BLaER1 treated with 17β-estradiol and CSF1 and Interleukin-3, amounts not matched to agents 10 nM and 100 nM (cell line): ENCODE measurements around the gene ANKRD40.

Experiments used
- H3K27ac ChIP-seq, 11 experiments: shearing (Covaris generic); formaldehyde crosslinking; 2 replicates each; pipeline ENCODE4 v1.8.1; 2022
- H3K27me3 ChIP-seq, 11 experiments: shearing (Covaris generic); formaldehyde crosslinking; 2 replicates each; pipeline ENCODE4 v1.8.1; 2022
- H3K36me3 ChIP-seq, 11 experiments: shearing (Covaris generic); formaldehyde crosslinking; 2 replicates each; pipeline ENCODE4 v1.8.1; 2022
- H3K4me1 ChIP-seq, 10 experiments: shearing (Covaris generic); formaldehyde crosslinking; 2 replicates each; pipeline ENCODE4 v1.8.1; 2022
- H3K4me2 ChIP-seq, 11 experiments: shearing (Covaris generic); formaldehyde crosslinking; 2 replicates each; pipeline ENCODE4 v1.8.1; 2022
- H3K4me3 ChIP-seq, 10 experiments: shearing (Covaris generic); formaldehyde crosslinking; 2 replicates each; pipeline ENCODE4 v1.8.1; 2022
- H3K9ac ChIP-seq, 11 experiments: shearing (Covaris generic); formaldehyde crosslinking; 2 replicates each; pipeline ENCODE4 v1.8.1; 2022
- H3K9me3 ChIP-seq, 11 experiments: shearing (Covaris generic); formaldehyde crosslinking; replicated peaks in 1 of 11; 2 replicates each; pipeline ENCODE4 v1.8.1; 2022
- H4K20me1 ChIP-seq, 11 experiments: shearing (Covaris generic); formaldehyde crosslinking; 2 replicates each; pipeline ENCODE4 v1.8.1; 2022
- Cebpa-rat ChIP-seq, 11 experiments: shearing (Covaris generic); IDR thresholded peaks; 2 replicates each; pipeline ENCODE4 v1.8.1; 2022

The ANKRD40 gene

DNA sequence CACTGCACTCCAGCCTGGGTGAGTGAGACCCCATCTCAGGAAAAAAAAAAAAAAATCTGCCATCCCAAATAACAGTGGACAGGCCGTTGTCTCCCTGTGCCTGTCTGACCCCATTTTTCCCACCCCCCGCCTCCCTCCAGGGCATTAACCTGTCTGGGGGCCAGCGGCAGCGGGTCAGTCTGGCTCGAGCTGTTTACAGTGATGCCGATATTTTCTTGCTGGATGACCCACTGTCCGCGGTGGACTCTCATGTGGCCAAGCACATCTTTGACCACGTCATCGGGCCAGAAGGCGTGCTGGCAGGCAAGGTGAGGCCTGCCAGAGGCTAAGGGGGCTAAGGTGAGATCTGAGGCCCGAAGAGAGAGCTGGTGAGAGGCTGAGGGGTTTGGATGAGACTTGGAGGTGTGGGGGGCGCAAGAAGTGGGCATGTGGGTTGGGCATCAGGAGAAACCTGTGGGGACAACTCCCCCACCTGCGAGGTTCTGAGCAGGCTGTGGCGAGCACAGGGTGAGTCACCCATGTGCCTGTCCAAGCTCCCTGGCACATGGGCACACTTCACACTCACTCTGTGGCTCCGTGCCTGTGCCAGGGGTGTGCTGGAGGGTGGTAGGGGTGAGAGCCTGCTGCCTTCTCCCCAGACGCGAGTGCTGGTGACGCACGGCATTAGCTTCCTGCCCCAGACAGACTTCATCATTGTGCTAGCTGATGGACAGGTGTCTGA lies 34.7 kb downstream of the ANKRD40 start:
- Histone ChIP-seq H3K4me3 (no peak overlapping the region), H3K4me2 (no peak overlapping the region), H3K27me3 (no peaks in the 10 kb centered on the region), H3K36me3 (no peaks in the 10 kb centered on the region), H4K20me1 (no peaks in the 10 kb centered on the region), H3K9ac (no peak overlapping the region), H3K4me1 (peaks cover 0 to 31% (median 14%) of the 10 kb centered on the region in 10 experiments; a peak in 12 of 20 replicates), H3K9me3 (no peaks in the 10 kb centered on the region), H3K27ac (no peak overlapping the region)
- no peak for TF ChIP-seq Cebpa-rat (IDR thresholded peaks at IDR 0.05)

DNA sequence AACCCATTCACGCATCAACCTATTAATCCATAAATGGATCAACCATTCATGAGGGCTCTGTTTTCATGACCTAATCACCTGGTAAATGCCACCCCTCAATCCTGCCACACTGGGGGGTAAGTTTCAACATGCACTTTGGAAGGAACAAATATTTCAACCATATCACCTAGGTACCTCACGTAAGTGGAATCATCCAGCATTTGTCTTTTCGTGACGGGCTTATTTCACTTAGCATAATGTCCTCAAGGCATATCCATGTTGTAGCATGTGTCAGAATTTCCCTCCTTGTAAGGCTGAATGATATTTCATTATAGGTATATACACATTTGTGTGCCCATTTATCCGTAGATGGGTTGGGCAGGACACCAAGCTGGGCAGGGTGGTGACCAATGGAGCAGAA lies 35.6 kb downstream of the ANKRD40 start:
- Histone ChIP-seq H3K36me3 (no peaks in the 10 kb centered on the region), H3K9ac (no peak overlapping the region), H3K27me3 (no peaks in the 10 kb centered on the region), H3K4me3 (no peak overlapping the region), H3K4me1 (peaks cover 0 to 37% (median 15%) of the 10 kb centered on the region in 10 experiments; a peak in 12 of 20 replicates), H4K20me1 (no peaks in the 10 kb centered on the region), H3K9me3 (no peaks in the 10 kb centered on the region), H3K4me2 (peak overlapping the region in 2 of 11 experiments; percentile 45 to 46; a peak in 1 of 22 replicates), H3K27ac (no peak overlapping the region)
- TF ChIP-seq Cebpa-rat (IDR thresholded peaks at IDR 0.05), result no peak

DNA sequence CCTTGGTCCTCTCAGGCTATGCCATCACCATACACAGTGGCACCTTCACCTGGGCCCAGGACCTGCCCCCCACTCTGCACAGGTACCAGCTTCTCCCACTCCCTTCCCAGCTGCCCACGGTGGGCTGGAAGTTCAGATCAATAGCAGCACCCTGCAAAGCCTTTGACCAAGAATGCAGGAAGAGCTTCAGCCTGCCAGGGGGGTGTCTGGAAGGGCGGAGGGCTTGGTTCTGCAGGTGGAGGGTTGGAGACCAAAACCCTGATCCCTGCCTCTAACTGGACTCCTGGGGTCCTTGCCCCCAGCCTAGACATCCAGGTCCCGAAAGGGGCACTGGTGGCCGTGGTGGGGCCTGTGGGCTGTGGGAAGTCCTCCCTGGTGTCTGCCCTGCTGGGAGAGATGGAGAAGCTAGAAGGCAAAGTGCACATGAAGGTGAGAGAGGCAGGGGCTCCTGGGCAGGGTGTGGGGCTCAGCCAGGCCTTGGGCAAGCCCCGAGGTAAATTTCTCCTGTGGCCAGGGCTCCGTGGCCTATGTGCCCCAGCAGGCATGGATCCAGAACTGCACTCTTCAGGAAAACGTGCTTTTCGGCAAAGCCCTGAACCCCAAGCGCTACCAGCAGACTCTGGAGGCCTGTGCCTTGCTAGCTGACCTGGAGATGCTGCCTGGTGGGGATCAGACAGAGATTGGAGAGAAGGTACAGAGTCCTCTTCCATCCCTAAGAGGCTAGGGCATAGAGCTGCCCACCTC lies 38.7 kb downstream of the ANKRD40 start:
- Histone ChIP-seq H3K27me3 (no peaks in the 10 kb centered on the region), H3K4me1 (peaks cover 0 to 39% (median 16%) of the 10 kb centered on the region in 10 experiments; a peak in 12 of 20 replicates), H3K9me3 (no peaks in the 10 kb centered on the region), H3K36me3 (no peaks in the 10 kb centered on the region), H3K4me2 (peak overlapping the region in 5 of 11 experiments; percentile 33 to 61 (median 59); a peak in 10 of 22 replicates), H3K9ac (no peak overlapping the region), H3K27ac (peak overlapping the region in 2 of 11 experiments; percentile 32 to 48; a peak in 2 of 22 replicates), H4K20me1 (no peaks in the 10 kb centered on the region), H3K4me3 (no peak overlapping the region)
- TF ChIP-seq Cebpa-rat (IDR thresholded peaks at IDR 0.05), result no peak

DNA sequence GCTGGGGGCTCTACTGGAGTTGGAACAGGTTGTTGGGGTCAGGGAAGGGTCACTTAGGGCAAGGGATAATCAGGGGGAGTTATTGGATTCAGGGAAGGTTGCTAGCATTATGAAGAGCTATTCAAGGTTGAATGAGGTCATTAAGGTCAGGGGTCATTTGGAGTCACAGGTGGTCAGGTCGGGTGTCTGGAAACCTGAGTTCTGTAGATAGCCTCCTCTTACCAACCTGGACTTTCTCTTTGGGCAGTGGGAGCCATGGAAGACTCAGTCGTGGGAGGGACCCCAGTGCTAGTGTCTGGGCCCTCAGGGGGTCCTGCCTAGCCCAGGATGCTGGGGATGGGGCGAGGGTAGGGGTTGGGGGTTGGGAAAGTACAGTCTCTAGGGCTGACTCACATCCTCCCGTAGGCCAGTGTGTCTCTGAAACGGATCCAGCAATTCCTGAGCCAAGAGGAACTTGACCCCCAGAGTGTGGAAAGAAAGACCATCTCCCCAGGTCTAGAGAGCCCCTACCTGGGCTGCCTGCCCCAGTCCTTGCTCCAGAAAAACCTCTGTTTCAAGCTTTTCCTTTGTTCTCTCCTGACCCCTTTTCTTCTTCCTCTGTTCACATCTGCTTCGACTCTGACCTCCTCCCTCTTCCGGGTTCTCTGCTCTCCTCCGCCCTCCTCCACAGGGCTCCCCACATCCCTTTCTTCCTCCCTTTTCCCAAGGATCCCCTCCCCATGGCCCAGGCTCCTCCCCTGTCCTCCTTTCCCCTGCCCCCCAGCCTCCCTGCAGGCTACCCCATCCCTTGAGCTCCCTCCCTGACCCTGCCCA lies 39.5 kb downstream of the ANKRD40 start:
- Histone ChIP-seq H3K27ac (peak overlapping the region in 2 of 11 experiments; percentile 32 to 48; a peak in 2 of 22 replicates), H3K4me2 (peak overlapping the region in 5 of 11 experiments; percentile 33 to 61 (median 59); a peak in 10 of 22 replicates), H3K9ac (no peak overlapping the region), H3K36me3 (no peaks in the 10 kb centered on the region), H4K20me1 (no peaks in the 10 kb centered on the region), H3K4me3 (no peak overlapping the region), H3K27me3 (no peaks in the 10 kb centered on the region), H3K4me1 (peaks cover 0 to 47% (median 16%) of the 10 kb centered on the region in 10 experiments; a peak in 12 of 20 replicates), H3K9me3 (no peaks in the 10 kb centered on the region)
- no peak for TF ChIP-seq Cebpa-rat (IDR thresholded peaks at IDR 0.05)

DNA sequence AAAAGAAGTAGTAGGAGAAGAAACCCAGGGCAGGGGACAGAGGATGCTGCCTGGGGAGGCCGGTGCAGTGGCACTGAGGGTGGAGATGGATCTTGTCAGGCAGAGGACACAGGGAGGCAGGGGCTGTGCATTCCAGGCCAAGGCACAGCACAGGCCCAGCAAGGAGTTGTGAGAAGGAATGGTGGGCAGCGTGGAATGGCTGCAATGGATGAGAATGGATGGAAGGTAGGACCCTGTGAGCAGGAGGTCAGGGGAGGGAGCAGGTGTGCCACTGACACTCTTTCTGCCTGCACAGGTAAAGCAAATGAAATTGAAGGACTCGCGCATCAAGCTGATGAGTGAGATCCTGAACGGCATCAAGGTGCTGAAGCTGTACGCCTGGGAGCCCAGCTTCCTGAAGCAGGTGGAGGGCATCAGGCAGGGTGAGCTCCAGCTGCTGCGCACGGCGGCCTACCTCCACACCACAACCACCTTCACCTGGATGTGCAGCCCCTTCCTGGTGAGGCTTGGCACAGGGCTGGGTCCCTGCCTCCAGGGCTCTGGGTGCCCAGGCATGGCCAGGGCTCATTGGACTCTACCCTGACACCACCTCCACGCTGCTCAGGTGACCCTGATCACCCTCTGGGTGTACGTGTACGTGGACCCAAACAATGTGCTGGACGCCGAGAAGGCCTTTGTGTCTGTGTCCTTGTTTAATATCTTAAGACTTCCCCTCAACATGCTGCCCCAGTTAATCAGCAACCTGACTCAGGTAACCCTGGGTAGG lies 40.3 kb downstream of the ANKRD40 start:
- Histone ChIP-seq H3K36me3 (no peaks in the 10 kb centered on the region), H3K27me3 (no peaks in the 10 kb centered on the region), H3K27ac (no peak overlapping the region), H3K9me3 (no peaks in the 10 kb centered on the region), H3K4me2 (peak overlapping the region in 3 of 11 experiments; percentile 33 to 61 (median 35); a peak in 2 of 22 replicates), H3K9ac (no peak overlapping the region), H3K4me3 (no peak overlapping the region), H3K4me1 (peaks cover 0 to 55% (median 19%) of the 10 kb centered on the region in 10 experiments; a peak in 13 of 20 replicates), H4K20me1 (no peaks in the 10 kb centered on the region)
- TF ChIP-seq Cebpa-rat (IDR thresholded peaks at IDR 0.05), result no peak

DNA sequence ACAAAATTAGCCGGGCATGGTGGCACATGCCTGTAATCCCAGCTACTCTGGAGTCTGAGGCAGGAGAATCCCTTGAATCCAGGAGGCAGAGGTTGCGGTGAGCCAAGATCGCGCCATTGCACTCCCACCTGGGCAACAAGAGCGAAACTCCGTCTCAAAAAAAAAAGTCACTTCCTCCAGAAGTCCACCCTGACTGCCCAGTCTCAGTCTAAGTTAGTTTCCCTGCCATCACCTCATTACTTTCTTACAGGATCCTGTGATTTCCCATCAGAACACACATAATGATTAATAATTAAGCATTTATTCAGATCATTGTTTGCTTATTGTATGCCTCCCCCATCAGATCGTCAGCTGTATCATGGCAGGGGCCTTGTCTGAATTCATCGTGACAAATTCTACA lies 41.4 kb downstream of the ANKRD40 start:
- H3K4me1 ChIP-seq, result peaks cover 0 to 59% (median 26%) of the 10 kb centered on the region in 10 experiments; a peak in 17 of 20 replicates
- no peaks in the 10 kb centered on the region for H3K27me3 ChIP-seq
- H3K27ac ChIP-seq, result no peak overlapping the region
- no peaks in the 10 kb centered on the region for H3K36me3 ChIP-seq
- H3K4me3 ChIP-seq, result no peak overlapping the region
- no peak overlapping the region for H3K9ac ChIP-seq
- no peak for TF ChIP-seq Cebpa-rat (IDR thresholded peaks at IDR 0.05)
- H3K4me2 ChIP-seq, result no peak overlapping the region
- H3K9me3 ChIP-seq, result no peaks in the 10 kb centered on the region
- no peaks in the 10 kb centered on the region for H4K20me1 ChIP-seq

DNA sequence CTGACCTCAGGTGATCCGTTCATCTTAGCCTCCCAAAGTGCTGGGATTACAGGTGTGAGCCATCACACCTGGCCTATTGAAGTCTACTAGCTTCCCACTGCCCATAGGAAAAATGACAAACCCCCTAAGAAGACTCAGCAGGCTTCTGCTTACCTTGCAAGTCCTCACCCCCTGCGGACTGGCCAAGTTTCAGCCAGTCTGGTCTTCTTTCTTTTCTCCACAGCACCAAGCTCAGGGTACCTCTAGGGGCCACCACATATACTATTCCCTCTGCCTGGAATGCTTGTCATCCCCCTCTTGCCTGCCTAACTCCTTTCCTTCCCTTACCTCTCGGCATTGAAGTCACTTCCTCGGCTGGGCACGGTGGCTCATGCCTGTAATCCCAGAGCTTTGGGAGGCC lies 41.9 kb downstream of the ANKRD40 start:
- H3K36me3 ChIP-seq, result no peaks in the 10 kb centered on the region
- H3K4me2 ChIP-seq, result no peak overlapping the region
- peaks cover 0 to 59% (median 26%) of the 10 kb centered on the region in 10 experiments; a peak in 17 of 20 replicates for H3K4me1 ChIP-seq
- H3K9ac ChIP-seq, result no peak overlapping the region
- no peaks in the 10 kb centered on the region for H3K9me3 ChIP-seq
- no peak overlapping the region for H3K4me3 ChIP-seq
- no peaks in the 10 kb centered on the region for H3K27me3 ChIP-seq
- no peaks in the 10 kb centered on the region for H4K20me1 ChIP-seq
- no peak for TF ChIP-seq Cebpa-rat (IDR thresholded peaks at IDR 0.05)
- H3K27ac ChIP-seq, result no peak overlapping the region

DNA sequence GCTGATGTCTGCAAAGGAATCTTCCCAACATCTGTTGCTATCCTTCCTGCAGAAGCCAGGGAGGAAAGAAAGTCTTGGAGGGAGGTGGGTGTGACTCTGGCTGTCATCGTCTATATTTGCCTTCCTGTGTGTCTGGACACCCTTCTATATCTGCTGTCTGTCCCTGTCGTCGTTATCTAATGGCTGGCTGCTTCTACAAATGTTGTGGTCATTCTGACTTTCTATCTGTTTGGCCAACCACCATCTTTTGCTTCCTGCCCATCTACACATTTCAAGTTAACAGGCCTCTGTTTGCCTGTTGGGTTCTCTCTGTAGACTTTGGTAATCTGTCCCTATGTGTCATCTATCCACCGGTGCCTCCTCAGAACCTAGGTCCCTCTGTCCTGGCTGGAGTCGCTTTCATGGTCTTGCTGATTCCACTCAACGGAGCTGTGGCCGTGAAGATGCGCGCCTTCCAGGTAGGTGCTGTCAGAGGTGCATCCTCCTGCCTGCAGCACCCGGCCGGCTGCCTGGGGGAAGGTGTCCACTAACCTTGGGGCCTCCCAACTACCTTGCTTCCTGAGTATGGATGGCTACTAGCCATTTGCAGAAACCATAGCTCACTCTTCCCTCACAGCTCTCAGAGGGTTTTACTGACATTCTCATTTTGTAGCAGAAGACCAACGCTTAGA lies 42.8 kb downstream of the ANKRD40 start:
- Histone ChIP-seq H3K4me3 (no peak overlapping the region), H4K20me1 (no peaks in the 10 kb centered on the region), H3K27me3 (no peaks in the 10 kb centered on the region), H3K4me2 (no peak overlapping the region), H3K27ac (no peak overlapping the region), H3K4me1 (peaks cover 0 to 65% (median 34%) of the 10 kb centered on the region in 10 experiments; a peak in 17 of 20 replicates), H3K36me3 (no peaks in the 10 kb centered on the region), H3K9ac (no peak overlapping the region), H3K9me3 (no peaks in the 10 kb centered on the region)
- TF ChIP-seq Cebpa-rat (IDR thresholded peaks at IDR 0.05), result no peak
